H9 (cell line): ENCODE results near the gene TRPC4AP. TPM values are rescaled to one million over a fixed set of nuclear protein-coding genes. Genes with fewer than 3 reads are reported as not detected.

Experiments used
- DNase-seq: peaks from one replicate; pipeline ENCODE4 v3.0.0-alpha.2; 2017
- H2AFZ ChIP-seq: one replicate; pipeline ENCODE4 v1.6.1; 2013; ENCODE audit warnings: mild to moderate bottlenecking, low read length, control low read depth, moderate library complexity
- H2AK5ac ChIP-seq: 2 replicates; pipeline ENCODE4 v1.6.1; 2013; ENCODE audit warnings: low read length, control low read depth, mixed read lengths; ENCODE audit not compliant: insufficient read length
- H2BK120ac ChIP-seq: one replicate; pipeline ENCODE4 v1.6.1; 2013; ENCODE audit warnings: low read depth, mild to moderate bottlenecking, low read length, control low read depth, inconsistent platforms; ENCODE audit not compliant: poor library complexity, severe bottlenecking
- H2BK12ac ChIP-seq: 2 replicates; pipeline ENCODE4 v1.6.1; 2013; ENCODE audit warnings: low read length, control low read depth, mixed read lengths, low read depth; ENCODE audit not compliant: insufficient read length
- H2BK15ac ChIP-seq: 2 replicates; pipeline ENCODE4 v1.6.1; 2013; ENCODE audit warnings: low read depth, low read length, control low read depth
- H2BK20ac ChIP-seq: one replicate; pipeline ENCODE4 v1.6.1; 2013; ENCODE audit warnings: low read depth, mild to moderate bottlenecking, low read length, control low read depth, inconsistent platforms; ENCODE audit not compliant: poor library complexity, severe bottlenecking
- H2BK5ac ChIP-seq: 2 replicates; pipeline ENCODE4 v1.6.1; 2013; ENCODE audit warnings: low read length, control low read depth, mixed read lengths; ENCODE audit not compliant: insufficient read length
- H3K14ac ChIP-seq: 2 replicates; pipeline ENCODE4 v1.6.1; 2013; ENCODE audit warnings: low read length, control low read depth; ENCODE audit not compliant: insufficient read depth
- H3K18ac ChIP-seq: 2 replicates; pipeline ENCODE4 v1.6.1; 2013; ENCODE audit warnings: low read depth, mild to moderate bottlenecking, mixed read lengths, low read length, control low read depth; ENCODE audit not compliant: insufficient read length
- H3K23ac ChIP-seq: 2 replicates; pipeline ENCODE4 v1.6.1; 2013; ENCODE audit warnings: low read length, control low read depth, mixed read lengths, low read depth; ENCODE audit not compliant: insufficient read length
- H3K23me2 ChIP-seq: 2 replicates; pipeline ENCODE4 v1.6.1; 2013; ENCODE audit warnings: low read depth, mild to moderate bottlenecking, mixed read lengths, low read length, control low read depth; ENCODE audit not compliant: insufficient read length, poor library complexity, severe bottlenecking
- H3K27ac ChIP-seq: 2 replicates; pipeline ENCODE4 v1.5.1; 2013; ENCODE audit warnings: low read length, control low read depth, mixed read lengths, low read depth; ENCODE audit not compliant: insufficient read length
- H3K27me3 ChIP-seq: 2 replicates; pipeline ENCODE4 v1.6.1; 2013; ENCODE audit warnings: low read length, control low read depth, inconsistent platforms; ENCODE audit not compliant: insufficient read depth
- H3K4ac ChIP-seq: 2 replicates; pipeline ENCODE4 v1.6.1; 2013; ENCODE audit warnings: low read depth, mild to moderate bottlenecking, control low read depth, inconsistent platforms, low read length, moderate library complexity
- H3K4me1 ChIP-seq: 2 replicates; pipeline ENCODE4 v1.6.1; 2013; ENCODE audit warnings: low read length, control low read depth, inconsistent platforms; ENCODE audit not compliant: insufficient read depth
- H3K4me2 ChIP-seq: 2 replicates; pipeline ENCODE4 v1.6.1; 2013; ENCODE audit warnings: low read length, control low read depth, mixed read lengths; ENCODE audit not compliant: insufficient read length, insufficient read depth
- H3K56ac ChIP-seq: 2 replicates; pipeline ENCODE4 v1.6.1; 2013; ENCODE audit warnings: low read depth, mild to moderate bottlenecking, mixed read lengths, low read length, control low read depth; ENCODE audit not compliant: insufficient read length
- H3K79me1 ChIP-seq: 2 replicates; pipeline ENCODE4 v1.6.1; 2013; ENCODE audit warnings: low read depth, mild to moderate bottlenecking, moderate library complexity, low read length, control low read depth, inconsistent platforms; ENCODE audit not compliant: insufficient read depth, poor library complexity, severe bottlenecking
- H3K79me2 ChIP-seq: 2 replicates; pipeline ENCODE4 v1.6.1; 2013; ENCODE audit warnings: low read length, control low read depth, inconsistent platforms; ENCODE audit not compliant: insufficient read depth
- H3K9ac ChIP-seq: 2 replicates; pipeline ENCODE4 v1.6.1; 2013; ENCODE audit warnings: low read length, control low read depth, mixed read lengths; ENCODE audit not compliant: insufficient read length; ENCODE audit errors: extremely low read depth
- H3K9me3 ChIP-seq: one replicate; pipeline ENCODE4 v1.6.1; 2013; ENCODE audit warnings: low read depth, low read length, inconsistent platforms; ENCODE audit not compliant: control insufficient read depth
- H3T11ph ChIP-seq: one replicate; pipeline ENCODE4 v1.6.1; 2013; ENCODE audit warnings: mild to moderate bottlenecking, low read length, control low read depth, inconsistent platforms
- H4K20me1 ChIP-seq: one replicate; pipeline ENCODE4 v1.6.1; 2013; ENCODE audit not compliant: control insufficient read depth, insufficient read length, insufficient read depth
- H4K5ac ChIP-seq: 2 replicates; pipeline ENCODE4 v1.6.1; 2013; ENCODE audit warnings: low read depth, mild to moderate bottlenecking, mixed read lengths, low read length, control low read depth; ENCODE audit not compliant: insufficient read length
- H4K8ac ChIP-seq: replicated peaks from 2 replicates; pipeline ENCODE4 v1.6.1; 2013; ENCODE audit warnings: low read length, control low read depth, mixed read lengths, low read depth; ENCODE audit not compliant: insufficient read length
- H4K91ac ChIP-seq: 2 replicates; pipeline ENCODE4 v1.6.1; 2013; ENCODE audit warnings: low read depth, mild to moderate bottlenecking, moderate library complexity, mixed read lengths, low read length, control low read depth; ENCODE audit not compliant: insufficient read length
- H3K27ac Mint-ChIP-seq, 3 experiments: 2 replicates in 2 of 3; 3 replicates in 1 of 3; pipeline ENCODE4 v1.8.0; 2020 to 2021; ENCODE audit warnings: mixed read lengths in 3 of 3, mild to moderate bottlenecking in 1 of 3, moderate library complexity in 1 of 3
- H3K27me3 Mint-ChIP-seq: 2 replicates; pipeline ENCODE4 v1.8.0; 2021; ENCODE audit warnings: low read depth, mild to moderate bottlenecking, moderate library complexity, mixed read lengths
- H3K36me3 Mint-ChIP-seq, 3 experiments: 2 replicates in 2 of 3; 3 replicates in 1 of 3; pipeline ENCODE4 v1.8.0; 2020 to 2021; ENCODE audit warnings: low read depth in 3 of 3, mixed read lengths in 3 of 3; ENCODE audit not compliant: insufficient read depth in 1 of 3
- H3K4me1 Mint-ChIP-seq, 2 experiments: 2 replicates each; pipeline ENCODE4 v1.8.0; 2020; ENCODE audit warnings: mixed read lengths in 2 of 2
- H3K4me3 Mint-ChIP-seq, 2 experiments: 2 replicates in 1 of 2; 3 replicates in 1 of 2; pipeline ENCODE4 v1.8.0; 2020 to 2021; ENCODE audit warnings: mild to moderate bottlenecking in 2 of 2, mixed read lengths in 2 of 2, moderate library complexity in 1 of 2
- H3K9me3 Mint-ChIP-seq, 2 experiments: 2 replicates in 1 of 2; 3 replicates in 1 of 2; pipeline ENCODE4 v1.8.0; 2020; ENCODE audit warnings: mild to moderate bottlenecking in 2 of 2, mixed read lengths in 2 of 2, moderate library complexity in 1 of 2
- CTCF ChIP-seq: fragments of 200-600 bp; sonication (generic); conservative IDR thresholded peaks from 3 replicates; pipeline ENCODE4 v1.8.0; 2021; ENCODE audit warnings: antibody characterized with exemption, mild to moderate bottlenecking
- WGBS: extraction: QIAGEN DNeasy Blood & Tissue Kit; methylation state at CpG from one replicate; pipeline ENCODE4 v1.1.7; 2013; ENCODE audit warnings: missing lambda C conversion rate, low lambda C conversion rate, mixed read lengths; ENCODE audit not compliant: insufficient read length; ENCODE audit errors: extremely low coverage; 5-methylcytosine and 5-hydroxymethylcytosine counted together
- total RNA-seq: library from RNA; stranded (reverse); gene quantifications from 2 replicates; pipeline ENCODE4 v1.2.1, GENCODE V29; 2021

TRPC4AP gene
- total RNA-seq, 1 experiment from 2014 or later: 93.9 TPM

- Histone ChIP-seq H3K79me2 (no peaks in the 10 kb centered on the region), H2AK5ac (no peak overlapping the region), H4K5ac (no peak overlapping the region), H2BK120ac (no peak overlapping the region), H3K56ac (no peak overlapping the region), H3K4ac (no peak overlapping the region), H2BK5ac (no peak overlapping the region), H3K27me3 (no peaks in the 10 kb centered on the region), H3K4me1 (peaks cover 3% of the 10 kb centered on the region; the same call in 1 of the 2 replicates), H3K18ac (no peak overlapping the region), H2BK20ac (no peak overlapping the region), H3K9me3 (no peaks in the 10 kb centered on the region), H3K23ac (no peak overlapping the region), H2AFZ (no peak overlapping the region), H3K9ac (no peak overlapping the region), H4K8ac (no peak overlapping the region), H3K79me1 (no peaks in the 10 kb centered on the region), H3T11ph (no peak overlapping the region), H2BK15ac (no peak overlapping the region), H3K27ac (no peak overlapping the region), H2BK12ac (no peak overlapping the region), H4K91ac (no peak overlapping the region), H3K14ac (no peak overlapping the region), H3K23me2 (no peaks in the 10 kb centered on the region), H3K4me2 (no peak overlapping the region), H4K20me1 (no peaks in the 10 kb centered on the region)
- Mint-ChIP-seq H3K9me3 (peaks cover 0 to 6% of the 10 kb centered on the region in 2 experiments; a peak in 2 of 5 replicates), H3K4me3 (peak overlapping the region in 1 of 2 experiments; percentile 64; a peak in 3 of 5 replicates), H3K27me3 (peaks cover 87% of the 10 kb centered on the region), H3K27ac (peak overlapping the region in 1 of 3 experiments; percentile 27; a peak in 1 of 7 replicates), H3K4me1 (peaks cover 68% of the 10 kb centered on the region in 2 experiments), H3K36me3 (no peaks in the 10 kb centered on the region)
- no CpG with 5 or more reads among the region's 18 CpGs for WGBS
- no peak for TF ChIP-seq CTCF
- DNase-seq: no peak
These were observed 107.8 kb downstream of the TRPC4AP start for GRCh38 chr20:34984756-34985261.
